HG03139 (cell line): ENCODE data around the gene ACSL6.

Experiments
- ATAC-seq: cut with Tn5 transposase; IDR thresholded peaks from one replicate; pipeline ENCODE4 v1.9.1; 2021; ENCODE audit not compliant: unreplicated experiment

Gene ACSL6, protein sequence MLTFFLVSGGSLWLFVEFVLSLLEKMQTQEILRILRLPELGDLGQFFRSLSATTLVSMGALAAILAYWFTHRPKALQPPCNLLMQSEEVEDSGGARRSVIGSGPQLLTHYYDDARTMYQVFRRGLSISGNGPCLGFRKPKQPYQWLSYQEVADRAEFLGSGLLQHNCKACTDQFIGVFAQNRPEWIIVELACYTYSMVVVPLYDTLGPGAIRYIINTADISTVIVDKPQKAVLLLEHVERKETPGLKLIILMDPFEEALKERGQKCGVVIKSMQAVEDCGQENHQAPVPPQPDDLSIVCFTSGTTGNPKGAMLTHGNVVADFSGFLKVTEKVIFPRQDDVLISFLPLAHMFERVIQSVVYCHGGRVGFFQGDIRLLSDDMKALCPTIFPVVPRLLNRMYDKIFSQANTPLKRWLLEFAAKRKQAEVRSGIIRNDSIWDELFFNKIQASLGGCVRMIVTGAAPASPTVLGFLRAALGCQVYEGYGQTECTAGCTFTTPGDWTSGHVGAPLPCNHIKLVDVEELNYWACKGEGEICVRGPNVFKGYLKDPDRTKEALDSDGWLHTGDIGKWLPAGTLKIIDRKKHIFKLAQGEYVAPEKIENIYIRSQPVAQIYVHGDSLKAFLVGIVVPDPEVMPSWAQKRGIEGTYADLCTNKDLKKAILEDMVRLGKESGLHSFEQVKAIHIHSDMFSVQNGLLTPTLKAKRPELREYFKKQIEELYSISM

GRCh38 chr5:132011622-132012343 is at the start of gene ACSL6:
ACSL6 (minus strand) TSS chr5:132011658; CDS start chr5:132011553, 105 bp downstream.
- ATAC-seq, result no peak

DNA sequence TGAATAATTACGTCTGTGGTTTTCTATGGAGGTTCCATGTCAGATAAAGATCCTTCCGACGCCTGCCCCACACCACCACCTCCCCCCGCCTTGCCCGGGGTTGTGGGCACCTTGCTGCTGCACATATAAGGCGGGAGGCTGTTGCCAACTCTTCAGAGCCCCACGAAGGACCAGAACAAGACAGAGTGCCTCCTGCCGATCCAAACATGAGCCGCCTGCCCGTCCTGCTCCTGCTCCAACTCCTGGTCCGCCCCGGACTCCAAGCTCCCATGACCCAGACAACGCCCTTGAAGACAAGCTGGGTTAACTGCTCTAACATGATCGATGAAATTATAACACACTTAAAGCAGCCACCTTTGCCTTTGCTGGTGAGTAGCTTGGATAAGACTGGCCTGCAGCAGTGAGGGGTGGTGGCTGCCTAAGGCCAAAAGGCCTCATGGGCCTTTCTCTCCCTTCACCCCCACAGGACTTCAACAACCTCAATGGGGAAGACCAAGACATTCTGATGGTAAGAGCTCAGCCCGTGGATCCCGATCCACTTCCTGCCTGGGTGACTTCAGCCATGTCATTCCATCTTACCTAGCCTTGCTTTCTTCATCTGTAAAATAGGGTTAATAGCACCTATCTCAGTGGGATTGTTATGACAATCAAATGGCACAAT is 49.2 kb upstream of the ACSL6 start, which contains the start of gene IL3:
IL3 (plus strand) TSS at position 155 of the 661 bp plus-strand sequence; CDS start at position 207, 52 bp downstream.
- ATAC-seq, result no peak

DNA sequence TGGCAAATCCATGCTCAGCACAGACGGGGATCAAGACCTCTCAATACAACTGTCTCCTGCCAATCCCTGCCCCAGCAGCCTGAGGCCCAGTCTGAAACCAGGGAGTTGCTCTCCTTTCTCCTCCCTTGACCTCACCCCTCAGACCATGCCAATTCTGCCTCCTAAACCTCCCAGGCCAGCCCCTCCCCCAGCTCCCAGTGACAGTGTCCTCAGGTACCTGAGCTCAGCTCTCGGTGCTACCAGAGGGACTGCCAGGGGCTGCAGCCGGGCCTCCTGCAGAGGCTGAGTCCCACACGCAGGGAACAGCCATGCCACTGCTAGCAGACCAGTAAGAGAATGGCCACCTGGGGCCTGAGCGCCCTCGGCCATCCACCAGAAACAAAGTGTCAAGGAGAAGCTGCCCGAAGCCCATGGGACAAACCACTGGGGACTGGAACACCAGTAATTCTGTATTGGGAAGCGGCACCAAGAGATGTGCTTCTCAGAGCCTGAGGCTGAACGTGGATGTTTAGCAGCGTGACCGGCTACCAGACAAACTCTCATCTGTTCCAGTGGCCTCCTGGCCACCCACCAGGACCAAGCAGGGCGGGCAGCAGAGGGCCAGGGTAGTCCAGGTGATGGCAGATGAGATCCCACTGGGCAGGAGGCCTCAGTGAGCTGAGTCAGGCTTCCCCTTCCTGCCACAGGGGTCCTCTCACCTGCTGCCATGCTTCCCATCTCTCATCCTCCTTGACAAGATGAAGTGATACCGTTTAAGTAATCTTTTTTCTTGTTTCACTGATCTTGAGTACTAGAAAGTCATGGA is 48.4 kb upstream of the ACSL6 start:
- ATAC-seq, result no peak

DNA sequence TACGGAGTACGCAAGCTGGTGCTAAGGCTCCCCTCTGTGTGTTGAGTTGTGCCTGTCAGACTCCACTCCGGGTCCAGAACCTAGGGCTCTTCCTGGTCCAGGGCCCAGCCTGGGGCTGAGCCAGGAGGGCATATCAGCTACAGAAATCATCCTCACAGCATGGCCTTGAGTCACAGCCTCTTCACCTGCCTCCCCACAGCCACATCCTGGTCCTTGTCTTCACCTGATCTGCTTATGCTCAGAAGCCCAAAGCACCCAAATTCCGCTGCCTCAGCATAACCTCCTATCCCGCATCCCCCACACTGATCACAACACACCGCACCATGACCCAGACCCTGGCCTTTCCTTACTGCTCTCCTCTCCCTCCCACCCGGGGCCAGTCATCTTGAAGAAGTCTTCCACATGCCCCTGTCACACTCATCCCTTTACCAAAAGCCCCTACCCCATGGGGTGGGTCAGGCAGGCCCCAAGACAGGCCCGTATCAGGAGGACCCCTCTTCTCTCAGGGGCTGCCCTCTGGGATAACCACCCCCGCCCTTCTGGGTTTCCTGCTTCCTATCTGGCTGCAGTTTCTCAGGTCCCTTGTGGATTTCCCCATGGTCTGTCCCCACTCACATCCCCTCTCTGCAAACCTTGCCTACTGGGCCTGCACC is 47.7 kb upstream of the ACSL6 start:
- ATAC-seq, result no peak

- no peak for ATAC-seq
Observed at GRCh38 chr5:132058646-132059042, 47.2 kb upstream of the ACSL6 start.

- no peak for ATAC-seq
Observed at GRCh38 chr5:132057498-132058255, 46.2 kb upstream of the ACSL6 start.

GRCh38 chr5:132056610-132057497 is 45.4 kb upstream of the ACSL6 start:
- ATAC-seq, result no peak

DNA sequence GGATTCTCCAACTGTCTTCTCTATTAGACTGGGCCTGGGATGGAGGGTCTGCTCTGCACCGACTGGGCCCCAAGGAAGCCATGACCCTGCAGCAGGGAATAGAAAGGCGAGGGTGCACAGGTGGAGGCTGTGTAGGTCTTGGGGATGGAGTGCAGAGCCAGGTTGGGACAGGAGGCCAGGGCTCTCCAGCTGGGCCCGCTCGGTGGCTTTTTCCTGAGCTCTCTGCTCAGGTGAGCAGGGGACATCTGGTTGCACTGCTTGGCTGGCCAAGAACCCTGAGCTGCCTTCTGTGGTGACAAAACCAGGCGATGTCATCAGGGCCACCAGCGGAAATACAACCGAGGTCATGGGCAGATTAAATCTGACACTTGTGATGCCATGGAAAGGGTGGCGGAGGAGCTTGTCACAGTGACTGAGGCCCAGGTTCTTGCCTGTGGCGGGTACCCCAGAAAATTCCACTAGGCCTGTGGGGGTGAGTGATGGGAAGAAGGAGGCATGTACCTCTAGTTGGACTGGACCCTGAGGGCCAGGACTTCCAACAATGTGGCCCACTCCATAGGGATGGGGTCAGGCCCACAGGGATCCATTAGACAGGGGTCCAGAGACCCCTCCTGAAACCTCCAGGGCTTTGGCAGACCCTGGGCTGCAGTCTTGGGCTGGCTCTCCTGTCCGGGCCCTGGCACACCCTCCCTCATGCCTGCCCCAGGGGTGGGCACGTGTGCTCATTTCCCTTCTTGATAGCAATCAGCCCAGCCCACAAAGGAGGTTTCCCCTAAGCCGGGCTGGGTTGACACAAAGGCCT is 44.6 kb upstream of the ACSL6 start:
- no peak for ATAC-seq

GRCh38 chr5:132055441-132055807 is 44.0 kb upstream of the ACSL6 start:
- no peak for ATAC-seq

DNA sequence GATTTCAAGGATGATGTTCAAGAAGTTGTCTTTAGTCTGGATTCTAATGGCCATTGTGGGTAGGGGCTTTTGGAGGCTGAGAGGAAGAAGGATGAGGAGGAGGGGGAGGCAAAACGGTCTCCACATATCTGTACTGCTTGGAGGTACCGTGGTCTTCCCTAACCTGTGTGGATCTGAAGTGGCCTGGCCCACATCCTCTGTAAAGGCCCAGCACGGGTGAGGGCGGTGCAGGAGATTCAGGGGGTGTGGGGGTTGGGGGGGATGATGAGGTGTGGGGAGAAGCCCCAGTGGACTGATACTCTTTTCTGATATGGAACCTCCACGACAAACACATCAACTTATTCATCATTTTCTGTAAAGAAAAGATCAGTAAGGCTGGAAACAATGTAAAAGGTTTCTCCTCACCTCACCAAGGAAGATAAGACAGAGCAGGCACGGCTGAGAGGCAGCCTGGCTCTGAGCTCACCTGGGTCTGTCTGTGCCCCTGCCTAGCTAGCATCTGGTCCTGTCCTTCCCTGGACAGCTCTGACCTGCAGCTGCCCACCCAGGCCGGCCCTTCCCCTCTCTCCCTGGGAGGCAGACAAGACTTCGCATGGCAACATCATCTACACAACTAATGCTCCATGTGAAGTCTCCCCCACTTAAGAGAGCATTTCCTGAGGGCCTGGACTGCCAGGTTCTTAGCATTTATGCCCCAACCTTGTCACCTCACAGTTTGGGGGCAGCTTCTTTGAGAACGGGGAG is 43.4 kb upstream of the ACSL6 start:
- no peak for ATAC-seq

DNA sequence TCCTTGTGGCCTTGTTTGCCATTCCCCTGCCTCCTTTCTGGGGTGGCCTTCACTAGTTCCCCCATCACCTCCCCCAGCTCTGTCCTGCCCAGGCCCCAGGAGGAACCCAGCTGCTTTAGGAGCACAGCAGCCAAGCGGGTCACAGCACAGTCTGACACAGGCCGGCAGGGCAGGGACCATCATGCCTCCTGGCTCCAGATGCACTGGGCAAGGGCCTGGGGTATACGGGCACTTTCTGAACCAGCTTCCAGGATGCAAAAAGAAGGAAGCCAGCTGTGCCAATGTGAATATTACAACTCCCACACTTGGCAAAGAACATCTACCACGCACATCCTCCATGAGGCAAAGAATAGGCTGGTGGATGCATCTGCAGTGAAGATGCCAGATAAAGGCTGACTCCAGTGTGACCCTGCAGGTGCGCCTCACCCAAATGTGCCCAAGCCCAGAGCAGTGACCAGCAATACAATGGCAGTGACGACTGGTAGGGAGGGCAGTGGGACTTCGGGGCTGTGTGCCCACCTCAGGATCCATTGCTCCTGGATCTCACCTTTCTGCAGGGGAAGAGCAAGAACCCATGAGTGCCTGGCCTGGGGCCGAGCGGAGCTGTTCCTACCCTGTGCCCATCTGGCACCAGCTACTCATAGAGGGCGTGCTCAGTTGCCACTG is 42.7 kb upstream of the ACSL6 start:
- no peak for ATAC-seq

DNA sequence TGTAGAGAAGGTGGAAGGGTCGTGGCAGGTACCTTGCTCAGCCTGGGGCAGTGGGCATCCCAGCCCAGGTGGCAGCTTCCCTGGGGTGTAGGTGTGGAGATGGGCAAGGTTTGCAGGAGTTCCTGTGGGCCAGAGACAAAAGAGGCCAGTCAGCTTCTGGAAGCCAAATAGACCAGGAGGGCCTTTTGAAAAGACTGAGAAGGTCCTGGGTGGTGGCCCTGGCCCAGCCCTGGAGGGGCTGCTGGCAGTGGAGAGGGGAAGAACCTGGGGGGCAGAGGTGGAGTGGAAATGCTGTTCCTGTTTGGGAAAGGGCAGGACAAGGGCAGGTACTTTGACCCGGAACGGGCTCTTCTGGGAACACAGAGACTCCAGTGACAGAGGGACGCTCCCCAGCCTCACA is 42.0 kb upstream of the ACSL6 start:
- ATAC-seq, result no peak

GRCh38 chr5:132052520-132052919 is 41.1 kb upstream of the ACSL6 start:
- no peak for ATAC-seq

GRCh38 chr5:132050661-132051552 is 39.4 kb upstream of the ACSL6 start:
- ATAC-seq, result no peak

- no peak for ATAC-seq
Observed at GRCh38 chr5:132050136-132050535, 38.7 kb upstream of the ACSL6 start.
